ENCODE data around the gene EML4.

DNA sequence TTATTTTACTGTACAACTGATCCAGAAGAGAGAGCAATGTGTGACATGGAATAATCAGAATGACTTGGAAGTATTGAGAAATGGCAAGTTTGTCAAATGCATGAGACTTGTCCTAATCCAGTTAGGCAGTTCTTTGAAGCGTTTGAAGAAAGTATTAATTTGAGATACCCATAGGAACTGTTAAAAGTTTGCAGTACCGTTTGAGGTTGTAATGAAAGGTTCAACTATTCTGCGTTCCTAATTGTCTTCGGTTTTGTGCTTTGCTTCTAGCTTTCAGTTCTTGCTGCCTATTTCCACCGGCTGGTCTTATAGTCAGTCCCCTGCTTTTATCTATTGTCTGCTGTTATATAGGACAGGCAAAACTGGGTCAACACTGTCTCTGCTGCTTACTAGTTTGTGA, 150.1 kb downstream of the EML4 start:
- TF ChIP-seq, protein P1, sequence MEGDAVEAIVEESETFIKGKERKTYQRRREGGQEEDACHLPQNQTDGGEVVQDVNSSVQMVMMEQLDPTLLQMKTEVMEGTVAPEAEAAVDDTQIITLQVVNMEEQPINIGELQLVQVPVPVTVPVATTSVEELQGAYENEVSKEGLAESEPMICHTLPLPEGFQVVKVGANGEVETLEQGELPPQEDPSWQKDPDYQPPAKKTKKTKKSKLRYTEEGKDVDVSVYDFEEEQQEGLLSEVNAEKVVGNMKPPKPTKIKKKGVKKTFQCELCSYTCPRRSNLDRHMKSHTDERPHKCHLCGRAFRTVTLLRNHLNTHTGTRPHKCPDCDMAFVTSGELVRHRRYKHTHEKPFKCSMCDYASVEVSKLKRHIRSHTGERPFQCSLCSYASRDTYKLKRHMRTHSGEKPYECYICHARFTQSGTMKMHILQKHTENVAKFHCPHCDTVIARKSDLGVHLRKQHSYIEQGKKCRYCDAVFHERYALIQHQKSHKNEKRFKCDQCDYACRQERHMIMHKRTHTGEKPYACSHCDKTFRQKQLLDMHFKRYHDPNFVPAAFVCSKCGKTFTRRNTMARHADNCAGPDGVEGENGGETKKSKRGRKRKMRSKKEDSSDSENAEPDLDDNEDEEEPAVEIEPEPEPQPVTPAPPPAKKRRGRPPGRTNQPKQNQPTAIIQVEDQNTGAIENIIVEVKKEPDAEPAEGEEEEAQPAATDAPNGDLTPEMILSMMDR (conservative IDR thresholded peaks at IDR 0.05; ENCODE audit: low read length), result no peak
- TF ChIP-seq EZH2phosphoT487 (IDR thresholded peaks at IDR 0.05; ENCODE audit: borderline replicate concordance, low read depth, low read length), result no peak
